ENCODE data around the gene ZKSCAN2.

The ZKSCAN2 gene

DNA sequence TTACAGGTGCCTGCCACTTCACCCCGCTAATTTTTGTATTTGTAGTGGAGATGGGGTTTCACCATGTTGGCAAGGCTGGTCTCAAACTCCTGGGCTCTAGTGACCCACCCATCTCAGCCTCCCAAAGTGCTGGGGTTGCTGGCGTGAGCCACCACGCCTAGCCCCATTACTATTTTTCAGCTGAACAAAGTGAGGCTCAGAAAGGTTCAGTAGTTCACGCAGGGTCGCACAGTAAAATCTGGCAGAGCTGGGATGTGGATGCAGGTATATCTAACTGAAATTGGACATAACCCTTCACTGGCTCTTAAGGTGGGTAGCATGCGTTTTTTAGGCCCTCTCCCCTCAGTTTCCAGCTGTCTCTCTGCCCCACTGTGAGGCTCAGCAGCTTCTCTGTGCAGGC lies 33.7 kb downstream of the ZKSCAN2 start:
- DNase-seq (ENCODE audit: low spot score) = no peak

DNA sequence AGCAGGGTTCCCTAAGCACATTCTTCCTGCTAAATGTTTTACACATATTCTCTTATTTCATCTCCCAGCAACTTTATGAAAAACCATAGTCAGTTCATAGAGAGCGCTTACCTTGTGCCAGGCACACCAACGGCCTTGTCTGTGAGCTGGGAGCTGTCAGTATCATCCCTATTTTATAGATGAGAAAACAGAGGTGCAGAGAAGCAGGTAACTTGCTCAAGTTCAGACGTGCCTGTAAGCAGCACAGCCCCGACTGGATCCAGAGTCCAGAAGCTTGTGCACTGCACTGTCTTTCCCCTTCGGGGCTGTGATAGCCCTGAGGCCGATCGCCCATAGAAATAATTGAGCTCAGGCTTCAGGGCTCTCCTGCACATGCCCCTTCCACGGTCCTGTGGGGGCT lies 34.7 kb downstream of the ZKSCAN2 start:
- DNase-seq (ENCODE audit: low spot score) = no peak

GRCh38 chr16:25219070-25219737 lies 38.4 kb downstream of the ZKSCAN2 start:
- DNase-seq (ENCODE audit: low spot score) = no peak

GRCh38 chr16:25217921-25218320 lies 39.7 kb downstream of the ZKSCAN2 start:
- DNase-seq (ENCODE audit: low spot score) = no peak

DNA sequence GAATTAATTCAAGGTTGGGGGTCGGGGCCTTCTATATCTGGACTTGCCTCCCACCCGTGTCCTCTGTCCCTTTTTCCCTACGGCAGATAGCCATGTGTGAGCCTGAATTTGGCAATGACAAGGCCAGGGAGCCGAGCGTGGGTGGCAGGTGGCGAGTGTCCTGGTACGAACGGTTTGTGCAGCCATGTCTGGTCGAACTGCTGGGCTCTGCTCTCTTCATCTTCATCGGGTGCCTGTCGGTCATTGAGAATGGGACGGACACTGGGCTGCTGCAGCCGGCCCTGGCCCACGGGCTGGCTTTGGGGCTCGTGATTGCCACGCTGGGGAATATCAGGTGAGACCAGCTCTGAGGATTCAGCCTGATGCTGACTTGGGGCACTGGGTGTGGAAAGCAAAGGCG lies 40.5 kb downstream of the ZKSCAN2 start:
- DNase-seq (ENCODE audit: low spot score) = no peak

GRCh38 chr16:25213709-25214397 lies 43.8 kb downstream of the ZKSCAN2 start:
- DNase-seq (ENCODE audit: low spot score) = no peak

DNA sequence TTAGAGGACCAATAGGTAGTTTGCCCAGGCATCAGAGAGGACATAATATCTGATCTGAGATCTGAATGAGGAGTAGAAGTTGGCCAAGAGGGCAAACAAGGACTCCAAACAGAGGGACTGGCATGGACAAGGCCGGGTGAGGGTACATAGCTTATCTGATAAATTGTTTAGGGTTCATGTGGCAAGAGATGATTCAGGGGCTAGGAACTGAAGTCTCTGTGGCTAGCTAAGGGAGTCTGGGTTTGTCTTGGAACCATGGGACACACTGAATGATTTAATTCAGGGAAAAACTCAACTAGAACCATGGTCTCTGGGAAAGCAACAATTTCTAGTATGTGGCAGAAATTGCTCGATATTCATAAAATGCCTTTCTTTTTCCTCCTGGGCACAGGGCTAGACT lies 45.0 kb downstream of the ZKSCAN2 start:
- DNase-seq (ENCODE audit: low spot score) = no peak

GRCh38 chr16:25210758-25211157 lies 46.9 kb downstream of the ZKSCAN2 start:
- DNase-seq (ENCODE audit: low spot score) = no peak

DNA sequence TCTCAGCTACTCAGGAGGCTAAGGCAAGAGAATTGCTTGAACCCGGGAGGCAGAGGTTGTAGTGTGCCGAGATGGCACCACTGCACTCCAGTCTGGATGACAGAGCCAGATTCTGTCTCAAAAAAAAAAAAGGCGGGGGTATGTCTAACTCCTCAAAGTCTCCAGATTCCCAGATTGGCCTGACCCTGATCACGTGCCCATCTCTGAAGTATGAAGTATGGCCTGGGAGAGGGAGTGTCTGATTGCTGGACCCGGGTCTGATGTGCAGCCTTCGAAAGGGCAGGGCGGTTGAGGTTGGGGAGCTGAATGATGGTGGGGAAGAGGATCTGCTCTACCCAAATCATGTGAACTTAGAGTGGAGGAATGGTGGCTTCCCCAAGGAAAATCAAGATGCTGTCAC lies 58.2 kb downstream of the ZKSCAN2 start:
- no peak for DNase-seq (ENCODE audit: low spot score)

GRCh38 chr16:25198021-25198420 lies 59.6 kb downstream of the ZKSCAN2 start:
- no peak for DNase-seq (ENCODE audit: low spot score)

GRCh38 chr16:25194273-25194878 lies 63.3 kb downstream of the ZKSCAN2 start:
- DNase-seq (ENCODE audit: low spot score) = no peak

DNA sequence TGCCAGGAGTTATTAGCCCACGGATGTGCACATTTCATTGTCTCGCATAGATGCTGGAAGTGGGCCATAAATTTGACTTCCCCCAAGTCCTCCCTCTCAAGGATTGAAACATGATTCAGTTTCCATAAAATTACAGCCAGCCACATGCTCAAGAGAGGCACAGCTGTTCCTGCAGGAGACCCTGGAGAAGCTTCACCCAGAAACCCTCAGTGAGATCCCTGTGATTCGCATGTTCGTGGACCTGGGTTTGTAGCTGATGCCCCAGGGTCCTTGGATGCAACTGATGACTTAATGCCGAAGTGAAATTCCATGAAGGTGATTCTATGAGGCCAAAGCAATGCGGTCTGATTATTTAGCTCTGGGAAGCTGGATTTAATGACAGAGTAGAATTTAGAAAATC lies 65.5 kb downstream of the ZKSCAN2 start:
- DNase-seq (ENCODE audit: low spot score) = no peak

- no peak for DNase-seq (ENCODE audit: low spot score)
Observed at GRCh38 chr16:25189305-25189704, 68.3 kb downstream of the ZKSCAN2 start.

DNA sequence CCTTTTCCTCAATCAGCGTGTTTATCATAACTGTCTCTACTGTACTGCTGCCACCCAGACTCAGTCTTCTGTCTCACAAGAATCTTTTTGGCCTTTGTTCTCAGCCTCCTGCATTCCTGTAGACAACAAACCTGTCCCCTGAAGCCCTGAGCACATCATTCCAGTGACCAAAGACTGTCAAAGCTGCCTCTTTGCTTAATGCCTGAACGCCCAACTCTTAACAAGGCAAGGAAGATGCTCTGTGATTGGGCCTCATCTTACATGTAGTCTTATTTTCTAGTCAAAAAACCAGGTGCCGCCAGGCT lies 70.2 kb downstream of the ZKSCAN2 start:
- no peak for DNase-seq (ENCODE audit: low spot score)

Measured in putamen (tissue), 1 donor.